Measurements from ENCODE around the gene ITGA6.
"Not testable (repeated sequence)": the region's sequence is repeated elsewhere in the genome, so short reads cannot be mapped to it uniquely, and the experiment has no call there.

The ITGA6 gene

GRCh38 chr2:172531309-172531708 is 103.9 kb downstream of the ITGA6 start:
- no peak for DNase-seq

- DNase-seq: not testable (repeated sequence)
These were observed 105.1 kb downstream of the ITGA6 start for GRCh38 chr2:172532461-172532860.

GRCh38 chr2:172533687-172534086 is 106.3 kb downstream of the ITGA6 start:
- DNase-seq: no peak

GRCh38 chr2:172535119-172535518 is 107.7 kb downstream of the ITGA6 start:
- no peak for DNase-seq

GRCh38 chr2:172537851-172538250 is 110.5 kb downstream of the ITGA6 start:
- not testable (repeated sequence) for DNase-seq

GRCh38 chr2:172539767-172540166 is 112.4 kb downstream of the ITGA6 start:
- no peak for DNase-seq

- no peak for DNase-seq
These were observed 113.0 kb downstream of the ITGA6 start for GRCh38 chr2:172540421-172540820.

GRCh38 chr2:172545408-172546075 is 118.2 kb downstream of the ITGA6 start:
- no peak for DNase-seq

- no peak for DNase-seq
These were observed 121.7 kb downstream of the ITGA6 start for GRCh38 chr2:172549131-172549530.

- not testable (repeated sequence) for DNase-seq
These were observed 122.4 kb downstream of the ITGA6 start for GRCh38 chr2:172549802-172550201.

GRCh38 chr2:172550419-172550818 is 123.0 kb downstream of the ITGA6 start:
- no peak for DNase-seq

GRCh38 chr2:172551271-172551670 is 123.9 kb downstream of the ITGA6 start:
- DNase-seq: no peak

GRCh38 chr2:172552547-172553291 is 125.3 kb downstream of the ITGA6 start:
- DNase-seq: peak; percentile 85

GRCh38 chr2:172554352-172555271 is 127.2 kb downstream of the ITGA6 start:
- DNase-seq: peak; percentile 35

- DNase-seq: no peak
These were observed 127.8 kb downstream of the ITGA6 start for GRCh38 chr2:172555272-172555521.
